Suprapubic skin (tissue), 4 donors: Measurements from ENCODE around the gene CACNA1I. TPM values are rescaled to one million over a fixed set of nuclear protein-coding genes. Genes with fewer than 3 reads are reported as not detected.

Experiments
- DNase-seq, 2 donors: peaks; one replicate each; pipeline ENCODE4 v3.0.0-alpha.2; 2019; ENCODE audit warnings: low spot score in 2 of 2
- H3K27ac ChIP-seq: fragments of 200-600 bp; sonication (generic); one replicate; pipeline ENCODE4 v1.5.1; 2019
- H3K27me3 ChIP-seq: fragments of 200-600 bp; sonication (generic); one replicate; pipeline ENCODE4 v1.5.1; 2019
- H3K36me3 ChIP-seq: fragments of 200-600 bp; sonication (generic); one replicate; pipeline ENCODE4 v1.5.1; 2019
- H3K4me1 ChIP-seq: fragments of 200-600 bp; sonication (generic); one replicate; pipeline ENCODE4 v1.5.1; 2019
- H3K4me3 ChIP-seq: fragments of 200-600 bp; sonication (generic); one replicate; pipeline ENCODE4 v1.5.1; 2019; ENCODE audit warnings: mild to moderate bottlenecking
- H3K9me3 ChIP-seq: fragments of 200-600 bp; sonication (generic); one replicate; pipeline ENCODE4 v1.5.1; 2019
- CTCF ChIP-seq, 2 donors: fragments of 200-600 bp in 1 of 2; fragments of 450-650 bp in 1 of 2; sonication (generic) in 1 of 2; IDR thresholded peaks; one replicate each; pipeline ENCODE4 v1.5.1; 2016 to 2019; ENCODE audit warnings: antibody characterized with exemption in 2 of 2, mild to moderate bottlenecking in 1 of 2, moderate library complexity in 1 of 2
- EP300 ChIP-seq: sonication (generic); formaldehyde crosslinking; IDR thresholded peaks from one replicate; pipeline ENCODE4 v1.6.1; 2017; ENCODE audit warnings: antibody characterized with exemption
- POLR2A ChIP-seq, 2 donors: fragments of 450-650 bp; IDR thresholded peaks; one replicate each; pipeline ENCODE4 v1.6.1; 2017; ENCODE audit warnings: antibody characterized with exemption in 2 of 2, mild to moderate bottlenecking in 2 of 2, moderate library complexity in 2 of 2
- POLR2AphosphoS5 ChIP-seq, 3 donors: sonication (generic); formaldehyde crosslinking; IDR thresholded peaks; one replicate each; pipeline ENCODE4 v1.6.1; 2017; ENCODE audit warnings: antibody characterized with exemption in 3 of 3
- WGBS: methylation state at CpG from one replicate; pipeline ENCODE4 v1.1.5; 2018; 5-methylcytosine and 5-hydroxymethylcytosine counted together
- total RNA-seq, 4 donors: library from RNA; depleted of rRNA; stranded (reverse); fragments of >200 nt; gene quantifications; one replicate each; pipeline ENCODE4 v1.1.0, GENCODE V29; 2016

The CACNA1I gene
- total RNA-seq, 4 donors from 2014 or later: 0.08 to 0.80 (median 0.17) TPM; not detected in 1

GRCh38 chr22:39546889-39547586 lies 23.5 kb upstream of the CACNA1I start:
- TF ChIP-seq POLR2A (IDR thresholded peaks at IDR 0.05) (no peak), POLR2AphosphoS5 (IDR thresholded peaks at IDR 0.05) (no peak), CTCF (IDR thresholded peaks at IDR 0.05) (no peak), EP300 (no peak)
- 44% methylated on average over 5 of the region's 5 CpGs for WGBS
- no peaks in the 10 kb centered on the region for H3K36me3 ChIP-seq
- DNase-seq: no peak
- no peak overlapping the region for H3K27ac ChIP-seq
- H3K4me1 ChIP-seq: no peaks in the 10 kb centered on the region
- H3K9me3 ChIP-seq: no peaks in the 10 kb centered on the region
- H3K27me3 ChIP-seq: peaks cover 60% of the 10 kb centered on the region
- no peak overlapping the region for H3K4me3 ChIP-seq

- 48% methylated on average over 2 of the region's 2 CpGs for WGBS
- TF ChIP-seq EP300: no peak
- no peak for TF ChIP-seq POLR2AphosphoS5 (IDR thresholded peaks at IDR 0.05)
- no peak for TF ChIP-seq CTCF (IDR thresholded peaks at IDR 0.05)
- TF ChIP-seq POLR2A (IDR thresholded peaks at IDR 0.05): no peak
- DNase-seq: no peak
- Histone ChIP-seq H3K9me3 (no peaks in the 10 kb centered on the region), H3K27me3 (peaks cover 57% of the 10 kb centered on the region), H3K4me1 (no peaks in the 10 kb centered on the region), H3K4me3 (no peak overlapping the region), H3K27ac (no peak overlapping the region), H3K36me3 (no peaks in the 10 kb centered on the region)
These were observed 23.0 kb upstream of the CACNA1I start for GRCh38 chr22:39547587-39547947.

GRCh38 chr22:39553429-39553828 lies 17.1 kb upstream of the CACNA1I start:
- H3K4me1 ChIP-seq: peaks cover 14% of the 10 kb centered on the region
- WGBS: 88% methylated on average over 3 of the region's 3 CpGs
- DNase-seq: no peak
- peaks cover 59% of the 10 kb centered on the region for H3K27me3 ChIP-seq
- no peak for TF ChIP-seq POLR2A (IDR thresholded peaks at IDR 0.05)
- no peak for TF ChIP-seq CTCF (IDR thresholded peaks at IDR 0.05)
- no peak for TF ChIP-seq EP300
- no peak for TF ChIP-seq POLR2AphosphoS5 (IDR thresholded peaks at IDR 0.05)
- no peaks in the 10 kb centered on the region for H3K36me3 ChIP-seq
- no peak overlapping the region for H3K4me3 ChIP-seq
- H3K27ac ChIP-seq: no peak overlapping the region
- no peaks in the 10 kb centered on the region for H3K9me3 ChIP-seq

GRCh38 chr22:39554151-39554550 lies 16.4 kb upstream of the CACNA1I start:
- Histone ChIP-seq H3K9me3 (no peaks in the 10 kb centered on the region), H3K36me3 (no peaks in the 10 kb centered on the region), H3K4me1 (peaks cover 16% of the 10 kb centered on the region), H3K27me3 (peaks cover 59% of the 10 kb centered on the region), H3K4me3 (no peak overlapping the region), H3K27ac (no peak overlapping the region)
- 74% methylated on average over 3 of the region's 3 CpGs for WGBS
- DNase-seq: no peak
- TF ChIP-seq POLR2AphosphoS5 (IDR thresholded peaks at IDR 0.05): no peak

GRCh38 chr22:39556970-39557841 lies 13.3 kb upstream of the CACNA1I start:
- no peak for TF ChIP-seq EP300
- TF ChIP-seq POLR2A (IDR thresholded peaks at IDR 0.05): no peak
- TF ChIP-seq CTCF (IDR thresholded peaks at IDR 0.05): no peak
- TF ChIP-seq POLR2AphosphoS5 (IDR thresholded peaks at IDR 0.05): no peak
- 29% methylated on average over 15 of the region's 72 CpGs for WGBS
- Histone ChIP-seq H3K9me3 (no peaks in the 10 kb centered on the region), H3K27ac (no peak overlapping the region), H3K4me1 (peaks cover 16% of the 10 kb centered on the region), H3K27me3 (peaks cover 53% of the 10 kb centered on the region), H3K36me3 (no peaks in the 10 kb centered on the region), H3K4me3 (peak overlapping the region; percentile 45)
- DNase-seq: no peak
